SU-DHL-6 (cell line): ENCODE measurements around the gene ZSWIM7.

ENCODE experiments used
- EZH2phosphoT487 ChIP-seq: fragments of 200-600 bp; sonication (generic), shearing (Covaris generic); conservative IDR thresholded peaks from 2 replicates; pipeline ENCODE4 v1.6.1; 2018; ENCODE audit warnings: mild to moderate bottlenecking, antibody characterized with exemption, low read length, moderate library complexity, mixed read lengths
- TF ChIP-seq, protein P1 (sequence below): fragments of 200-600 bp; sonication (generic); IDR thresholded peaks from one replicate; pipeline ENCODE4 v1.5.1; 2017; ENCODE audit warnings: antibody characterized with exemption, mild to moderate bottlenecking, low read length, moderate library complexity; ENCODE audit not compliant: insufficient read depth, poor library complexity, severe bottlenecking

DNA sequence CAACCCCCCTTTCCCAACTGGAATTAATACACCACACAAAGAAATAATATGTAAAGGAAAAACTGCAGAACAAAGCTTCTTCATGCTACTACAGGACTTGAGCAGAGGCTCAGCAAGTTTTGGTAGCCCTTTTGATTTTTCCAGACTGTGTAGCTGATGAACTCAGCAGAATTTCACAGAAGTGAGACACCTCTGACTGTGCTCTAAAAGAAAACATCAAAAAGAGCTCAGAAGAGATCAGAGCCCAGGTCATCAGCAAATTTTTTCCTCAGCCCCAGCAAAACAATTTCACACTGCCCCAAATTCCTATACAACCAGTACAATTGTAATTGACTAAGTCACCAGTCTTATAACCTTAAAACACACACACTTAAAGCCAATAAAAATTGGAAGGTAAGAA, 38.1 kb upstream of the ZSWIM7 start:
- TF ChIP-seq, protein P1, sequence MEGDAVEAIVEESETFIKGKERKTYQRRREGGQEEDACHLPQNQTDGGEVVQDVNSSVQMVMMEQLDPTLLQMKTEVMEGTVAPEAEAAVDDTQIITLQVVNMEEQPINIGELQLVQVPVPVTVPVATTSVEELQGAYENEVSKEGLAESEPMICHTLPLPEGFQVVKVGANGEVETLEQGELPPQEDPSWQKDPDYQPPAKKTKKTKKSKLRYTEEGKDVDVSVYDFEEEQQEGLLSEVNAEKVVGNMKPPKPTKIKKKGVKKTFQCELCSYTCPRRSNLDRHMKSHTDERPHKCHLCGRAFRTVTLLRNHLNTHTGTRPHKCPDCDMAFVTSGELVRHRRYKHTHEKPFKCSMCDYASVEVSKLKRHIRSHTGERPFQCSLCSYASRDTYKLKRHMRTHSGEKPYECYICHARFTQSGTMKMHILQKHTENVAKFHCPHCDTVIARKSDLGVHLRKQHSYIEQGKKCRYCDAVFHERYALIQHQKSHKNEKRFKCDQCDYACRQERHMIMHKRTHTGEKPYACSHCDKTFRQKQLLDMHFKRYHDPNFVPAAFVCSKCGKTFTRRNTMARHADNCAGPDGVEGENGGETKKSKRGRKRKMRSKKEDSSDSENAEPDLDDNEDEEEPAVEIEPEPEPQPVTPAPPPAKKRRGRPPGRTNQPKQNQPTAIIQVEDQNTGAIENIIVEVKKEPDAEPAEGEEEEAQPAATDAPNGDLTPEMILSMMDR: no peak
- no peak for TF ChIP-seq EZH2phosphoT487
